Smooth muscle cell (in vitro differentiated cells): ENCODE data around the gene SLC41A1. TPM values are rescaled to one million over a fixed set of nuclear protein-coding genes. Genes with fewer than 3 reads are reported as not detected.

Source experiments
- DNase-seq: peaks from one replicate; lab custom pipeline; 2025; ENCODE audit not compliant: unreplicated experiment; lab: John Stamatoyannopoulos, UW
- H2AFZ ChIP-seq: fragments of 200-600 bp; sonication (generic); 2 replicates; pipeline ENCODE4 v1.6.0; 2016; ENCODE audit warnings: antibody characterized with exemption, low read depth, mild to moderate bottlenecking
- H3F3A ChIP-seq: fragments of 200-600 bp; sonication (generic); 2 replicates; pipeline ENCODE4 v1.6.0; 2017; ENCODE audit warnings: antibody characterized with exemption, low read depth
- H3K27ac ChIP-seq: fragments of 200-600 bp; sonication (generic); 2 replicates; pipeline ENCODE4 v1.5.1; 2016; ENCODE audit warnings: low read depth, mild to moderate bottlenecking
- H3K27me3 ChIP-seq: fragments of 200-600 bp; sonication (generic); 2 replicates; pipeline ENCODE4 v1.6.1; 2016; ENCODE audit warnings: low read depth, mild to moderate bottlenecking
- H3K36me3 ChIP-seq: fragments of 200-600 bp; sonication (generic); 2 replicates; pipeline ENCODE4 v1.5.1; 2016; ENCODE audit warnings: low read depth
- H3K4me1 ChIP-seq: fragments of 200-600 bp; sonication (generic); 2 replicates; pipeline ENCODE4 v1.5.1; 2016; ENCODE audit warnings: low read depth
- H3K4me2 ChIP-seq: fragments of 200-600 bp; sonication (generic); 2 replicates; pipeline ENCODE4 v1.6.0; 2016; ENCODE audit warnings: mild to moderate bottlenecking
- H3K4me3 ChIP-seq: fragments of 200-600 bp; sonication (generic); 2 replicates; pipeline ENCODE4 v1.5.1; 2016; ENCODE audit warnings: mild to moderate bottlenecking
- H3K79me2 ChIP-seq: fragments of 200-600 bp; sonication (generic); 2 replicates; pipeline ENCODE4 v1.6.0; 2016; ENCODE audit warnings: low read depth, mild to moderate bottlenecking
- H3K9ac ChIP-seq: fragments of 200-600 bp; sonication (generic); 2 replicates; pipeline ENCODE4 v1.6.0; 2016; ENCODE audit warnings: low read depth
- H3K9me3 ChIP-seq: fragments of 200-600 bp; sonication (generic); replicated peaks from 2 replicates; pipeline ENCODE4 v1.5.1; 2016; ENCODE audit warnings: low read depth
- H4K20me1 ChIP-seq: fragments of 200-600 bp; sonication (generic); 2 replicates; pipeline ENCODE4 v1.6.0; 2016; ENCODE audit warnings: low read depth
- CTCF ChIP-seq: fragments of 200-600 bp; sonication (generic); IDR thresholded peaks from 2 replicates; pipeline ENCODE4 v1.5.1; 2017; ENCODE audit warnings: borderline replicate concordance, mild to moderate bottlenecking, antibody characterized with exemption; ENCODE audit not compliant: insufficient read depth, poor library complexity, severe bottlenecking
- WGBS: methylation state at CpG from one replicate; pipeline ENCODE4 v1.1.7; 2016; ENCODE audit warnings: low lambda C conversion rate; 5-methylcytosine and 5-hydroxymethylcytosine counted together
- polyA plus RNA-seq: library from polyadenylated mRNA; unstranded; fragments of >200 nt; fragmentation: Nextera tagmentation; extraction: Ambion mirVana; gene quantifications from 2 replicates; pipeline ENCODE4 v1.2.1, GENCODE V29; 2016
- total RNA-seq: library from RNA; depleted of rRNA; stranded (reverse); fragments of >200 nt; gene quantifications from 2 replicates; pipeline ENCODE4 v1.2.3, GENCODE V29; 2014

SLC41A1 gene
- total and polyA plus RNA-seq, 2 experiments from 2014 or later: 22.3 to 23.2 TPM

GRCh38 chr1:205843036-205843859 is 30.2 kb upstream of the SLC41A1 start:
- Histone ChIP-seq H3K4me3 (no peak overlapping the region), H3K36me3 (no peaks in the 10 kb centered on the region), H3K27me3 (no peaks in the 10 kb centered on the region), H3K4me2 (no peak overlapping the region), H2AFZ (no peak overlapping the region), H3K9me3 (no peaks in the 10 kb centered on the region), H3K4me1 (peaks cover 5% of the 10 kb centered on the region), H3F3A (no peaks in the 10 kb centered on the region), H4K20me1 (peaks cover 4% of the 10 kb centered on the region), H3K9ac (no peak overlapping the region), H3K27ac (no peak overlapping the region), H3K79me2 (no peaks in the 10 kb centered on the region)
- TF ChIP-seq CTCF: no peak
- no peak for DNase-seq
- WGBS: 94% methylated on average over 3 of the region's 3 CpGs

GRCh38 chr1:205842229-205842628 is 29.2 kb upstream of the SLC41A1 start:
- Histone ChIP-seq H3K4me2 (no peak overlapping the region), H3K79me2 (no peaks in the 10 kb centered on the region), H3K9me3 (no peaks in the 10 kb centered on the region), H3K4me3 (no peak overlapping the region), H3K27ac (no peak overlapping the region), H4K20me1 (peaks cover 4% of the 10 kb centered on the region), H3K9ac (no peak overlapping the region), H3F3A (no peaks in the 10 kb centered on the region), H3K4me1 (peaks cover 5% of the 10 kb centered on the region), H2AFZ (no peak overlapping the region), H3K36me3 (no peaks in the 10 kb centered on the region), H3K27me3 (no peaks in the 10 kb centered on the region)
- no peak for TF ChIP-seq CTCF
- no peak for DNase-seq
- WGBS: 94% methylated on average over 2 of the region's 2 CpGs

GRCh38 chr1:205840146-205840923 is 27.3 kb upstream of the SLC41A1 start:
- no peak for DNase-seq
- no peak for TF ChIP-seq CTCF
- H3K9me3 ChIP-seq: no peaks in the 10 kb centered on the region
- H3K27me3 ChIP-seq: no peaks in the 10 kb centered on the region
- H3K9ac ChIP-seq: no peak overlapping the region
- no peak overlapping the region for H3K27ac ChIP-seq
- no peaks in the 10 kb centered on the region for H3F3A ChIP-seq
- peaks cover 4% of the 10 kb centered on the region for H4K20me1 ChIP-seq
- H3K4me1 ChIP-seq: peaks cover 5% of the 10 kb centered on the region
- no peaks in the 10 kb centered on the region for H3K36me3 ChIP-seq
- no peaks in the 10 kb centered on the region for H3K79me2 ChIP-seq
- H2AFZ ChIP-seq: no peak overlapping the region
- no peak overlapping the region for H3K4me3 ChIP-seq
- H3K4me2 ChIP-seq: no peak overlapping the region
- 79% methylated on average over 4 of the region's 4 CpGs for WGBS
